Lung (tissue), 12 donors: ENCODE data around the gene CENPV. TPM values are rescaled to one million over a fixed set of nuclear protein-coding genes. Genes with fewer than 3 reads are reported as not detected.

Experiments
- ATAC-seq: fragments of 200-7000 bp; cut with Tn5 transposase; one replicate; pipeline ENCODE4 v1.9.1; 2020; ENCODE audit warnings: moderate number of reproducible peaks; ENCODE audit not compliant: insufficient read depth, low FRiP score
- DNase-seq, 3 donors: peaks; one replicate each; pipeline ENCODE4 v3.0.0-alpha.2; 2013 to 2017
- H3K27ac ChIP-seq, 2 donors: one replicate each; pipeline ENCODE4 v1.5.1; 2013; ENCODE audit warnings: mild to moderate bottlenecking in 2 of 2, moderate library complexity in 2 of 2, control low read depth in 1 of 2, inconsistent platforms in 1 of 2, low read depth in 1 of 2, low read length in 1 of 2
- H3K27me3 ChIP-seq, 3 donors: one replicate each; pipeline ENCODE4 v1.5.1; 2013; ENCODE audit warnings: low read length in 2 of 3; ENCODE audit not compliant: control insufficient read depth in 3 of 3, insufficient read depth in 3 of 3
- H3K36me3 ChIP-seq, 4 donors: one replicate each; pipeline ENCODE4 v1.5.1; 2013; ENCODE audit warnings: low read length in 4 of 4, mild to moderate bottlenecking in 1 of 4, moderate library complexity in 1 of 4; ENCODE audit not compliant: control insufficient read depth in 4 of 4, insufficient read depth in 4 of 4
- H3K4me1 ChIP-seq, 5 donors: one replicate each; pipeline ENCODE4 v1.5.1; 2013; ENCODE audit warnings: low read length in 5 of 5, mild to moderate bottlenecking in 2 of 5, moderate library complexity in 1 of 5; ENCODE audit not compliant: control insufficient read depth in 5 of 5, insufficient read depth in 5 of 5
- H3K4me3 ChIP-seq: one replicate; pipeline ENCODE4 v1.5.1; 2013; ENCODE audit warnings: mild to moderate bottlenecking, control low read depth, moderate library complexity
- H3K9ac ChIP-seq, 2 donors: one replicate each; pipeline ENCODE4 v1.5.1; 2013; ENCODE audit warnings: low read length in 2 of 2, control low read depth in 1 of 2; ENCODE audit not compliant: insufficient read depth in 1 of 2
- H3K9me3 ChIP-seq, 4 donors: one replicate each; pipeline ENCODE4 v1.5.1; 2013; ENCODE audit warnings: low read length in 3 of 4, mild to moderate bottlenecking in 1 of 4, moderate library complexity in 1 of 4; ENCODE audit not compliant: control insufficient read depth in 4 of 4, insufficient read depth in 3 of 4
- WGBS, 2 donors: extraction: QIAGEN DNeasy Blood & Tissue Kit; methylation state at CpG; one replicate each; pipeline ENCODE4 v1.1.7; 2013; 5-methylcytosine and 5-hydroxymethylcytosine counted together
- polyA plus RNA-seq, 2 donors: library from polyadenylated mRNA; stranded (reverse); fragments of 200-250 nt; gene quantifications; one replicate each; pipeline ENCODE4 v1.2.1, GENCODE V29; 2013
- total RNA-seq, 2 donors: library from RNA; depleted of rRNA in 1 of 2; stranded (reverse); fragments of >200 nt in 1 of 2; gene quantifications; one replicate each; pipeline ENCODE4 v1.2.1, GENCODE V29; 2014 to 2021
- TF ChIP-seq, protein P1 (sequence below): IDR thresholded peaks from 2 replicates; pipeline ENCODE4 v1.5.1; 2012; ENCODE audit warnings: mild to moderate bottlenecking; ENCODE audit errors: control extremely low read depth, extremely low read depth
- donor health status: control.
- donor health status: control.
- donor health status: Bipolar disorder and iron deficiency.
- donor health status: healthy.
- donor health status: DM: yes; HTN: yes; CAD: no.

Gene CENPV
- total and polyA plus RNA-seq, 4 donors: 10.1 to 16.8 (median 14.5) TPM

DNA sequence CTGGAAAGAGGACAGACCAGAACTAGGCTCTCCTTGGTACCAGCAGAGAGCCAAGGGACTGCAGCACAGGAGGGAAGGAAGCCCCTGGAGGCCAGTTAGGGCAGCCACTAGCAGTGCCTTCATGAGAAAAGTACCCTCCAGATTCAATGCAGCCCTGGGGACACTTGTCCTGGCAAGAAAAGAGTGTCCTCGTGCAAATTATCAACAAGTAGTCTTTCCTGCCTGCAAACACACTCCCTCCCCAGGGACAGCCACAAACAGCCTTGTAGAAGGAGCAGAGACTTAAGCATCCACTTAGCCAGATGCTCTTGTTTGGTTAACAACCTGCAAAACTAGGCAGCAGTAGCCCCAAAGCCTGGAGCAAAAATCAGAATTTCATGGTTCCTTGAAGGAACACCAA lies 24.3 kb downstream of the CENPV start:
- ATAC-seq: no peak
- WGBS, 2 donors: 32 to 63% methylated on average over 1 of the region's 1 CpG
- no peaks in the 10 kb centered on the region for H3K9me3 ChIP-seq
- no peak overlapping the region for H3K27ac ChIP-seq
- no peak overlapping the region for H3K9ac ChIP-seq
- H3K4me3 ChIP-seq: no peak overlapping the region
- H3K4me1 ChIP-seq: peaks cover 0 to 6% (median 0%) of the 10 kb centered on the region in 5 donors
- H3K27me3 ChIP-seq: no peaks in the 10 kb centered on the region
- peak in 2 of 3 donors; percentile 4 to 22 for DNase-seq
- H3K36me3 ChIP-seq: peaks cover 4 to 13% (median 10%) of the 10 kb centered on the region in 4 donors
- TF ChIP-seq, protein P1, sequence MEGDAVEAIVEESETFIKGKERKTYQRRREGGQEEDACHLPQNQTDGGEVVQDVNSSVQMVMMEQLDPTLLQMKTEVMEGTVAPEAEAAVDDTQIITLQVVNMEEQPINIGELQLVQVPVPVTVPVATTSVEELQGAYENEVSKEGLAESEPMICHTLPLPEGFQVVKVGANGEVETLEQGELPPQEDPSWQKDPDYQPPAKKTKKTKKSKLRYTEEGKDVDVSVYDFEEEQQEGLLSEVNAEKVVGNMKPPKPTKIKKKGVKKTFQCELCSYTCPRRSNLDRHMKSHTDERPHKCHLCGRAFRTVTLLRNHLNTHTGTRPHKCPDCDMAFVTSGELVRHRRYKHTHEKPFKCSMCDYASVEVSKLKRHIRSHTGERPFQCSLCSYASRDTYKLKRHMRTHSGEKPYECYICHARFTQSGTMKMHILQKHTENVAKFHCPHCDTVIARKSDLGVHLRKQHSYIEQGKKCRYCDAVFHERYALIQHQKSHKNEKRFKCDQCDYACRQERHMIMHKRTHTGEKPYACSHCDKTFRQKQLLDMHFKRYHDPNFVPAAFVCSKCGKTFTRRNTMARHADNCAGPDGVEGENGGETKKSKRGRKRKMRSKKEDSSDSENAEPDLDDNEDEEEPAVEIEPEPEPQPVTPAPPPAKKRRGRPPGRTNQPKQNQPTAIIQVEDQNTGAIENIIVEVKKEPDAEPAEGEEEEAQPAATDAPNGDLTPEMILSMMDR: no peak

DNA sequence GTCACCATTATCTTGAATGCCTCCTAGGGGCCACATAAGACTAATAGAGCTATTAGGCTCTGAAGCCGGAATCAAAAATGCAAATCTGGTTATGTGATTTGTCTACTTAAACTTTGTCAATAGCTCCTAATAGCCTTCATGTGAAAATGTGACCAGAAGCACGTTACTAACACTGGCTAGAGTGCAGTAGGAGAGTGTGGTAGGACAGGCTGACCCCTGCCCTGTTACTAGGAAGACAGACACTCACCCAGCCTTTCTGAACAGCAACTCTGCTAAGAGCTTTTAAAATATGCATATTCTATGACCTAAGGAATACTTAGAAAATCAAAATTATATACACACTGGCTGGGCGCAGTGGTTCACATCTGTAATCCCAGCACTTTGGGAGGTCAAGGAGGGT lies 26.3 kb downstream of the CENPV start:
- Histone ChIP-seq H3K4me3 (no peak overlapping the region), H3K9me3 (no peaks in the 10 kb centered on the region), H3K27me3 (no peaks in the 10 kb centered on the region), H3K4me1 (peaks cover 0 to 6% (median 0%) of the 10 kb centered on the region in 5 donors), H3K36me3 (peaks cover 4 to 16% (median 13%) of the 10 kb centered on the region in 4 donors), H3K27ac (no peak overlapping the region), H3K9ac (no peak overlapping the region)
- 95 to 97% methylated on average over 3 of the region's 3 CpGs for WGBS, 2 donors
- TF ChIP-seq, protein P1: no peak
- DNase-seq: no peak
- ATAC-seq: no peak

DNA sequence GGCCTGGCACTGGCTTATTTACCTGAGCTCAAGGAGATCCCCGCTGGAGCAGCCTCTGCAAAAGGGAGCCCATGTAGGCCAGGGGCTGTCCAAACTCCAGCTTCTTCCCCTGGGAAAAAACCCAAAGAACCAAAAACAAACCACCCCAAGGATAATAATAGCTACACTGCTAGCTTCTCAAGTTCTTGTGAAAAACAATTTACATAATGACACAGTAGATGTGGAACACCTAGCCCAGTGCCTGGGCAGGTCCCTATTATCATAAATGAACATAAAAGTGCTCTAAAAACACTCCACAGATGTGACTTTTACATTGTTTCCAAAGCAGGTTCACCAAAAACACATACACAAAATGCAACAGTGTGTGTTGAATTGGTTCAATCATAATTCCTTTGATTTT lies 27.3 kb downstream of the CENPV start:
- H3K4me1 ChIP-seq: peaks cover 0 to 6% (median 0%) of the 10 kb centered on the region in 5 donors
- WGBS, 2 donors: 98 to 100% methylated on average over 1 of the region's 1 CpG
- no peaks in the 10 kb centered on the region for H3K9me3 ChIP-seq
- H3K9ac ChIP-seq: no peak overlapping the region
- TF ChIP-seq, protein P1: no peak
- no peaks in the 10 kb centered on the region for H3K27me3 ChIP-seq
- ATAC-seq (no peak), DNase-seq (no peak)
- no peak overlapping the region for H3K4me3 ChIP-seq
- H3K36me3 ChIP-seq: peaks cover 4 to 16% (median 13%) of the 10 kb centered on the region in 4 donors
- H3K27ac ChIP-seq: no peak overlapping the region

DNA sequence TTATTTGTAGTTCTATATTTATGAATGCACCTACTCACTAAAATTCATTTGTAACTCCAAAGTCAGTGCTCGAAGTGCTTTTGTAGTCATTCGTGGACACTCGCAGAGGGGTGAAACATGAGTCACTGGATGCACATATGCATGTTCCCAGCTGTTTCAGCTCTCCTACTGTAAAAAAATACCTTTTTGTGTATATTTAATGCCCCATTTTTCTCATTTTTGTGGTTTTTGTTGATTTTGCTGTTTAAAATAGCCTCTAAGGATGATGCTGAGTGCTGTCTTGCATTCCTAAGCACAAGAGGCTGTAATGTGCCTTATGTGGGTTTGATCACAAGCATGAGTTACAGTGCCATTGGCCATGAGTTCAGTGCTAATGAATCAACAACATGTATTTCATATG lies 30.6 kb downstream of the CENPV start:
- Histone ChIP-seq H3K9me3 (no peaks in the 10 kb centered on the region), H3K9ac (no peak overlapping the region), H3K36me3 (peaks cover 6 to 18% (median 14%) of the 10 kb centered on the region in 4 donors), H3K27me3 (no peaks in the 10 kb centered on the region), H3K27ac (no peak overlapping the region), H3K4me1 (no peaks in the 10 kb centered on the region), H3K4me3 (no peak overlapping the region)
- TF ChIP-seq, protein P1: no peak
- DNase-seq: no peak
- ATAC-seq: no peak
- WGBS, 2 donors: 98% methylated on average over 3 of the region's 3 CpGs
